GM23338 (cell line): ENCODE results near the gene TMEM175. TPM values are rescaled to one million over a fixed set of nuclear protein-coding genes. Genes with fewer than 3 reads are reported as not detected.
A peak's percentile ranks its signal among the peaks of the same experiment; 100 is the strongest.
"Not testable (repeated sequence)": the region's sequence is repeated elsewhere in the genome, so short reads cannot be mapped to it uniquely, and the experiment has no call there.

Source experiments
- ATAC-seq: fragments of 200-7000 bp; cut with Tn5 transposase; 3 replicates; pipeline ENCODE4 v1.9.1; 2020
- DNase-seq: peaks from one replicate; pipeline ENCODE4 v3.0.0-alpha.2; 2015; ENCODE audit warnings: low spot score
- H2AFZ ChIP-seq: fragments of 200-600 bp; sonication (generic); 2 replicates; pipeline ENCODE4 v1.8.0; 2016; ENCODE audit warnings: antibody characterized with exemption, mild to moderate bottlenecking, moderate library complexity
- H3F3A ChIP-seq: fragments of 200-600 bp; sonication (generic); replicated peaks from 2 replicates; pipeline ENCODE4 v1.8.0; 2017; ENCODE audit warnings: antibody characterized with exemption, mixed run types, low read depth
- H3K27ac ChIP-seq: fragments of 200-600 bp; sonication (generic); 2 replicates; pipeline ENCODE4 v1.6.1; 2016; ENCODE audit warnings: low read depth
- H3K27me3 ChIP-seq: fragments of 200-600 bp; sonication (generic); 2 replicates; pipeline ENCODE4 v1.8.0; 2016; ENCODE audit warnings: mild to moderate bottlenecking, mixed run types, moderate library complexity; ENCODE audit not compliant: insufficient read depth
- H3K36me3 ChIP-seq: fragments of 200-600 bp; sonication (generic); 2 replicates; pipeline ENCODE4 v1.8.0; 2016; ENCODE audit warnings: mild to moderate bottlenecking; ENCODE audit not compliant: insufficient read depth
- H3K4me1 ChIP-seq: fragments of 200-600 bp; sonication (generic); 2 replicates; pipeline ENCODE4 v1.8.0; 2016; ENCODE audit warnings: mild to moderate bottlenecking, moderate library complexity; ENCODE audit not compliant: insufficient read depth
- H3K4me2 ChIP-seq: fragments of 200-600 bp; sonication (generic); 2 replicates; pipeline ENCODE4 v1.7.1; 2017; ENCODE audit warnings: mixed run types
- H3K4me3 ChIP-seq: fragments of 200-600 bp; sonication (generic); 2 replicates; pipeline ENCODE4 v1.6.1; 2016; ENCODE audit warnings: mixed run types
- H3K79me2 ChIP-seq: fragments of 200-600 bp; sonication (generic); replicated peaks from 2 replicates; pipeline ENCODE4 v1.8.0; 2017; ENCODE audit warnings: mild to moderate bottlenecking; ENCODE audit not compliant: insufficient read depth
- H3K9me2 ChIP-seq: fragments of 200-600 bp; sonication (generic); 2 replicates; pipeline ENCODE4 v1.8.0; 2017; ENCODE audit not compliant: insufficient read depth
- H4K20me1 ChIP-seq: fragments of 200-600 bp; sonication (generic); replicated peaks from 2 replicates; pipeline ENCODE4 v1.8.0; 2017; ENCODE audit warnings: mild to moderate bottlenecking; ENCODE audit not compliant: insufficient read depth
- H3K27ac Mint-ChIP-seq: 2 replicates; pipeline ENCODE4 v1.8.0; 2020; ENCODE audit warnings: inconsistent platforms, mild to moderate bottlenecking, moderate library complexity, mixed read lengths
- H3K27me3 Mint-ChIP-seq: 3 replicates; pipeline ENCODE4 v1.8.0; 2022; ENCODE audit warnings: low read depth, mild to moderate bottlenecking, moderate library complexity, mixed read lengths, inconsistent platforms; ENCODE audit not compliant: insufficient read depth, poor library complexity
- H3K36me3 Mint-ChIP-seq: 3 replicates; pipeline ENCODE4 v1.8.0; 2021; ENCODE audit warnings: low read depth, mild to moderate bottlenecking, inconsistent platforms, moderate library complexity, mixed read lengths
- H3K4me1 Mint-ChIP-seq: 3 replicates; pipeline ENCODE4 v1.8.0; 2020; ENCODE audit warnings: mild to moderate bottlenecking, inconsistent platforms, mixed read lengths
- H3K4me3 Mint-ChIP-seq: 3 replicates; pipeline ENCODE4 v1.8.0; 2021; ENCODE audit warnings: moderate library complexity, mild to moderate bottlenecking, inconsistent platforms, mixed read lengths
- H3K9me3 Mint-ChIP-seq: 3 replicates; pipeline ENCODE4 v1.8.0; 2020; ENCODE audit warnings: moderate library complexity, mild to moderate bottlenecking, inconsistent platforms, mixed read lengths
- EZH2 ChIP-seq: fragments of 200-600 bp; sonication (generic); IDR thresholded peaks from one replicate; pipeline ENCODE4 v1.8.0; 2017; ENCODE audit warnings: antibody characterized with exemption, mild to moderate bottlenecking, low read depth; ENCODE audit not compliant: unreplicated experiment
- JUNB ChIP-seq: IDR thresholded peaks from one replicate; pipeline ENCODE4 v1.6.1; 2016; ENCODE audit warnings: antibody characterized with exemption; ENCODE audit not compliant: unreplicated experiment
- NANOG ChIP-seq: IDR thresholded peaks from 2 replicates; pipeline ENCODE4 v1.6.1; 2016; ENCODE audit warnings: antibody characterized with exemption, borderline replicate concordance
- POLR2AphosphoS5 ChIP-seq: IDR thresholded peaks from 2 replicates; pipeline ENCODE4 v1.6.1; 2016; ENCODE audit warnings: antibody characterized with exemption, low read depth
- STAT1 ChIP-seq: IDR thresholded peaks from one replicate; pipeline ENCODE4 v1.6.1; 2016; ENCODE audit warnings: antibody characterized with exemption; ENCODE audit not compliant: unreplicated experiment
- ZNF114 ChIP-seq: fragments of 250-450 bp; sonication (Bioruptor Pico); IDR thresholded peaks from 2 replicates; pipeline ENCODE4 v1.5.0; 2020; ENCODE audit warnings: mild to moderate bottlenecking, moderate library complexity
- ZNF331 ChIP-seq: fragments of 250-450 bp; sonication (Bioruptor Pico); IDR thresholded peaks from 2 replicates; pipeline ENCODE4 v1.5.0; 2020; ENCODE audit warnings: low read depth, mild to moderate bottlenecking, moderate library complexity
- polyA plus RNA-seq: library from polyadenylated mRNA; unstranded; fragments of >200 nt; fragmentation: Nextera tagmentation; extraction: Ambion mirVana; gene quantifications from 2 replicates; pipeline ENCODE4 v1.2.1, GENCODE V29; 2016
- total RNA-seq: library from RNA; depleted of rRNA; stranded (reverse); fragments of >200 nt; shearing (Covaris generic); gene quantifications from 2 replicates; pipeline ENCODE4 v1.2.3, GENCODE V29; 2014
- TF ChIP-seq, protein P1 (sequence below): fragments of 250-450 bp; sonication (Bioruptor Pico); IDR thresholded peaks from 2 replicates; pipeline ENCODE4 v1.5.0; 2020; ENCODE audit warnings: mild to moderate bottlenecking, moderate library complexity
- TF ChIP-seq, protein P2 (sequence below): IDR thresholded peaks from 2 replicates; pipeline ENCODE4 v1.6.1; 2016; ENCODE audit warnings: antibody characterized with exemption

The TMEM175 gene
- total and polyA plus RNA-seq, 2 experiments from 2014 or later, result 8.0 to 11.4 TPM

DNA sequence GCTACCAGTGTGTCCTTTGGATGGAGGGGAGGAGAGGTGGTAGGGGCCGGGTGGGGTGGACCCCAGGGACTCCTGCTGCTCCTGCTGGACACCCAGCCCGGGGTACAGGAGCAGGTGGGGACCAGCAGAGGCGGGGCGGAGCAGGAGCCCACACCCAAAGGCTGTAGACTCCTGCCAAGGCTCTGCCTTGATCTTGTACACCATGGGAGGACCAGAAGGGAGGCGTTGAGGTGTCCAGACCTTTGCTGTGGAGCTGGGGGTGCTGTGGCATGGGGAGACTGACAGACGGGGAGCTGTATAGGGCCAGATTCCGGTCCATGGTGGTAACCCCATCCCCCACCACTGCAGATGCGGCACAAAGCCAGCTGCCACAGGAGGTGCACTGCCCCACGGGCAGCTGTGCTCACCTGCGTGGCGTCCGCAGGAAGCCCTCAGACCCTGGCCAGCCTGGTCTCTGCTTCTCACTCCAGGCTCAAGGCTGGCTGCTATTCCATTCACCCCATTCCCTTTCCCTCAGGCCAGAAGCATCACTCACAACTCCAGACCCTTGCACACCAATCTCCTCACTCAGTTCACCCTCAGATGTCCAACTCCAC, 65.9 kb downstream of the TMEM175 start:
- H3K9me3 Mint-ChIP-seq, result peaks cover 2% of the 10 kb centered on the region; the same call in 2 of the 3 replicates
- Histone ChIP-seq H3F3A (no peaks in the 10 kb centered on the region), H2AFZ (no peak overlapping the region), H3K79me2 (no peaks in the 10 kb centered on the region), H3K4me3 (peak overlapping the region; percentile 57), H4K20me1 (no peaks in the 10 kb centered on the region; the same call in 1 of the 2 replicates), H3K27ac (no peak overlapping the region), H3K4me1 (no peaks in the 10 kb centered on the region; the same call in 1 of the 2 replicates), H3K4me2 (peak overlapping the region; percentile 80), H3K27me3 (peaks cover 74% of the 10 kb centered on the region), H3K9me2 (no peaks in the 10 kb centered on the region), H3K36me3 (no peaks in the 10 kb centered on the region)
- H3K4me1 Mint-ChIP-seq, result peaks cover 4% of the 10 kb centered on the region; the same call in 2 of the 3 replicates
- H3K27ac Mint-ChIP-seq, result no peak overlapping the region
- no peaks in the 10 kb centered on the region for H3K36me3 Mint-ChIP-seq
- TF ChIP-seq NANOG (no peak), EZH2 (peak; percentile 4)
- no peak for ATAC-seq
- no peak for DNase-seq
- peaks cover 60% of the 10 kb centered on the region for H3K27me3 Mint-ChIP-seq
- H3K4me3 Mint-ChIP-seq, result peak overlapping the region; percentile 38; the same call in 1 of the 3 replicates

DNA sequence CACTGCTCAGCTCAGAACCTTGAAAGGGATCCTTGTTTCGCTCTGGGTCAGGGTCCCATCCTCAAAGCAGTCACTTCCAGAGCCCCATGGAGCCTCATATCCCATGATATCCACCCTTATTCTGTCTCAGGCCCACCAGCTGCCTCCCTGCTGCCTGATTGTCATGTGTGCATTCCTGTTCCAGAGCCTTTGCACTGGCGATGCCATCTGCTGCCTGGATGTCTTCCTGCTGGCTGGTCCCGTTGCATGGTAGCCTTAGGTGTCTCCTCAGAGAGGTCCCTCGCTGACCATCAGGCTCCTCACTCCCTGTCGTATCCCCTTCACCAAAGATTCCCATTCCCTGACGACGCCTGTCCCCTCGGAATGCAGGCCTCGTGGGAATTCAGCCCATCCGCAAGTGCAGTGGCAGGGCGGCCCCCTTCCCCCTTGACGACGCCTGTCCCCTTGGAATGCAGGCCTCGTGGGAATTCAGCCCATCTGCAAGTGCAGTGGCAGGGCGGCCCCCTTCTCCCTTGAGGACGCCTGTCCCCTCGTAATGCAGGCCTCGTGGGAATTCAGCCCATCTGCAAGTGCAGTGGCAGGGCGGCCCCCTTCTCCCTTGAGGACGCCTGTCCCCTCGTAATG, 67.1 kb downstream of the TMEM175 start:
- not testable (repeated sequence) for H3K36me3 ChIP-seq, H3K4me1 Mint-ChIP-seq, H3K4me3 Mint-ChIP-seq, H3K27ac ChIP-seq, H3K9me3 Mint-ChIP-seq, H3K79me2 ChIP-seq, H3K27ac Mint-ChIP-seq, H3K4me1 ChIP-seq, H4K20me1 ChIP-seq, H3K36me3 Mint-ChIP-seq, H3K9me2 ChIP-seq, ATAC-seq, H2AFZ ChIP-seq, H3K4me2 ChIP-seq, H3K4me3 ChIP-seq, H3F3A ChIP-seq, DNase-seq
- H3K27me3 ChIP-seq, result peaks cover 86% of the 10 kb centered on the region
- H3K27me3 Mint-ChIP-seq, result peaks cover 72% of the 10 kb centered on the region

DNA sequence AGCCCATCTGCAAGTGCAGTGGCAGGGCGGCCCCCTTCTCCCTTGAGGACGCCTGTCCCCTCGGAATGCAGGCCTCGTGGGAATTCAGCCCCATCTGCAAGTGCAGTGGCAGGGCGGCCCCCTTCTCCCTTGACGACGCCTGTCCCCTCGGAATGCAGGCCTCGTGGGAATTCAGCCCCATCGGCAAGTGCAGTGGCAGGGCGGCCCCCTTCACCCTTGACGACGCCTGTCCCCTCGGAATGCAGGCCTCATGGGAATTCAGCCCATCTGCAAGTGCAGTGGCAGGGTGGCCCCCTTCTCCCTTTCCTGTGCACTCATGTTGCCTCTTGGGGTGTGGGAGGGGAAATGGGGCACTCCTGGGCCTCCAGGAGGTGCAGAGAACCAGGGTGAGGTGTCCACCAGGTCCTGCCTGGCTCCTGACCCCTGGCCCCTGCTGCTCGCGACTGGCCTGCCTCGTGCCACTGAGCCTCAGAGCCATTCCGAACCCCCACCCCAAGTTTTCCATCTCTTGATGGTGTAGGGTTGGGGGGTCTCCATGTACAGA, 67.7 kb downstream of the TMEM175 start:
- no peak overlapping the region for H3K27ac Mint-ChIP-seq
- no peaks in the 10 kb centered on the region for H3F3A ChIP-seq
- no peak for DNase-seq
- no peak overlapping the region for H2AFZ ChIP-seq
- no peak overlapping the region for H3K4me2 ChIP-seq
- no peaks in the 10 kb centered on the region for H3K36me3 Mint-ChIP-seq
- H3K27me3 Mint-ChIP-seq, result peaks cover 76% of the 10 kb centered on the region
- H3K4me3 ChIP-seq, result no peak overlapping the region
- no peak overlapping the region for H3K27ac ChIP-seq
- no peaks in the 10 kb centered on the region; the same call in 1 of the 2 replicates for H3K4me1 ChIP-seq
- H3K4me1 Mint-ChIP-seq, result peaks cover 4% of the 10 kb centered on the region; the same call in 2 of the 3 replicates
- H3K9me3 Mint-ChIP-seq, result peaks cover 2% of the 10 kb centered on the region; the same call in 2 of the 3 replicates
- no peaks in the 10 kb centered on the region for H3K36me3 ChIP-seq
- no peaks in the 10 kb centered on the region for H3K79me2 ChIP-seq
- no peak overlapping the region for H3K4me3 Mint-ChIP-seq
- H3K27me3 ChIP-seq, result peaks cover 92% of the 10 kb centered on the region
- H4K20me1 ChIP-seq, result no peaks in the 10 kb centered on the region; the same call in 1 of the 2 replicates
- no peaks in the 10 kb centered on the region for H3K9me2 ChIP-seq
- ATAC-seq, result no peak
- TF ChIP-seq, protein P1, sequence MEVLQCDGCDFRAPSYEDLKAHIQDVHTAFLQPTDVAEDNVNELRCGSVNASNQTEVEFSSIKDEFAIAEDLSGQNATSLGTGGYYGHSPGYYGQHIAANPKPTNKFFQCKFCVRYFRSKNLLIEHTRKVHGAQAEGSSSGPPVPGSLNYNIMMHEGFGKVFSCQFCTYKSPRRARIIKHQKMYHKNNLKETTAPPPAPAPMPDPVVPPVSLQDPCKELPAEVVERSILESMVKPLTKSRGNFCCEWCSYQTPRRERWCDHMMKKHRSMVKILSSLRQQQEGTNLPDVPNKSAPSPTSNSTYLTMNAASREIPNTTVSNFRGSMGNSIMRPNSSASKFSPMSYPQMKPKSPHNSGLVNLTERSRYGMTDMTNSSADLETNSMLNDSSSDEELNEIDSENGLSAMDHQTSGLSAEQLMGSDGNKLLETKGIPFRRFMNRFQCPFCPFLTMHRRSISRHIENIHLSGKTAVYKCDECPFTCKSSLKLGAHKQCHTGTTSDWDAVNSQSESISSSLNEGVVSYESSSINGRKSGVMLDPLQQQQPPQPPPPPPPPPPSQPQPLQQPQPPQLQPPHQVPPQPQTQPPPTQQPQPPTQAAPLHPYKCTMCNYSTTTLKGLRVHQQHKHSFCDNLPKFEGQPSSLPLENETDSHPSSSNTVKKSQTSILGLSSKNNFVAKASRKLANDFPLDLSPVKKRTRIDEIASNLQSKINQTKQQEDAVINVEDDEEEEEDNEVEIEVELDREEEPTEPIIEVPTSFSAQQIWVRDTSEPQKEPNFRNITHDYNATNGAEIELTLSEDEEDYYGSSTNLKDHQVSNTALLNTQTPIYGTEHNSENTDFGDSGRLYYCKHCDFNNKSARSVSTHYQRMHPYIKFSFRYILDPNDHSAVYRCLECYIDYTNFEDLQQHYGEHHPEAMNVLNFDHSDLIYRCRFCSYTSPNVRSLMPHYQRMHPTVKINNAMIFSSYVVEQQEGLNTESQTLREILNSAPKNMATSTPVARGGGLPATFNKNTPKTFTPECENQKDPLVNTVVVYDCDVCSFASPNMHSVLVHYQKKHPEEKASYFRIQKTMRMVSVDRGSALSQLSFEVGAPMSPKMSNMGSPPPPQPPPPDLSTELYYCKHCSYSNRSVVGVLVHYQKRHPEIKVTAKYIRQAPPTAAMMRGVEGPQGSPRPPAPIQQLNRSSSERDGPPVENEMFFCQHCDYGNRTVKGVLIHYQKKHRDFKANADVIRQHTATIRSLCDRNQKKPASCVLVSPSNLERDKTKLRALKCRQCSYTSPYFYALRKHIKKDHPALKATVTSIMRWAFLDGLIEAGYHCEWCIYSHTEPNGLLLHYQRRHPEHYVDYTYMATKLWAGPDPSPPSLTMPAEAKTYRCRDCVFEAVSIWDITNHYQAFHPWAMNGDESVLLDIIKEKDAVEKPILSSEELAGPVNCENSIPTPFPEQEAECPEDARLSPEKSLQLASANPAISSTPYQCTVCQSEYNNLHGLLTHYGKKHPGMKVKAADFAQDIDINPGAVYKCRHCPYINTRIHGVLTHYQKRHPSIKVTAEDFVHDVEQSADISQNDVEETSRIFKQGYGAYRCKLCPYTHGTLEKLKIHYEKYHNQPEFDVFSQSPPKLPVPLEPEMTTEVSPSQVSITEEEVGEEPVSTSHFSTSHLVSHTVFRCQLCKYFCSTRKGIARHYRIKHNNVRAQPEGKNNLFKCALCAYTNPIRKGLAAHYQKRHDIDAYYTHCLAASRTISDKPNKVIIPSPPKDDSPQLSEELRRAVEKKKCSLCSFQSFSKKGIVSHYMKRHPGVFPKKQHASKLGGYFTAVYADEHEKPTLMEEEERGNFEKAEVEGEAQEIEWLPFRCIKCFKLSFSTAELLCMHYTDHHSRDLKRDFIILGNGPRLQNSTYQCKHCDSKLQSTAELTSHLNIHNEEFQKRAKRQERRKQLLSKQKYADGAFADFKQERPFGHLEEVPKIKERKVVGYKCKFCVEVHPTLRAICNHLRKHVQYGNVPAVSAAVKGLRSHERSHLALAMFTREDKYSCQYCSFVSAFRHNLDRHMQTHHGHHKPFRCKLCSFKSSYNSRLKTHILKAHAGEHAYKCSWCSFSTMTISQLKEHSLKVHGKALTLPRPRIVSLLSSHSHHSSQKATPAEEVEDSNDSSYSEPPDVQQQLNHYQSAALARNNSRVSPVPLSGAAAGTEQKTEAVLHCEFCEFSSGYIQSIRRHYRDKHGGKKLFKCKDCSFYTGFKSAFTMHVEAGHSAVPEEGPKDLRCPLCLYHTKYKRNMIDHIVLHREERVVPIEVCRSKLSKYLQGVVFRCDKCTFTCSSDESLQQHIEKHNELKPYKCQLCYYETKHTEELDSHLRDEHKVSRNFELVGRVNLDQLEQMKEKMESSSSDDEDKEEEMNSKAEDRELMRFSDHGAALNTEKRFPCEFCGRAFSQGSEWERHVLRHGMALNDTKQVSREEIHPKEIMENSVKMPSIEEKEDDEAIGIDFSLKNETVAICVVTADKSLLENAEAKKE (CRISPR knock-in tag), result no peak
- TF ChIP-seq JUNB, result no peak
- no peak for TF ChIP-seq ZNF114
- TF ChIP-seq STAT1, result no peak
- no peak for TF ChIP-seq POLR2AphosphoS5
- TF ChIP-seq ZNF331 (CRISPR knock-in tag), result no peak
- TF ChIP-seq, protein P2, sequence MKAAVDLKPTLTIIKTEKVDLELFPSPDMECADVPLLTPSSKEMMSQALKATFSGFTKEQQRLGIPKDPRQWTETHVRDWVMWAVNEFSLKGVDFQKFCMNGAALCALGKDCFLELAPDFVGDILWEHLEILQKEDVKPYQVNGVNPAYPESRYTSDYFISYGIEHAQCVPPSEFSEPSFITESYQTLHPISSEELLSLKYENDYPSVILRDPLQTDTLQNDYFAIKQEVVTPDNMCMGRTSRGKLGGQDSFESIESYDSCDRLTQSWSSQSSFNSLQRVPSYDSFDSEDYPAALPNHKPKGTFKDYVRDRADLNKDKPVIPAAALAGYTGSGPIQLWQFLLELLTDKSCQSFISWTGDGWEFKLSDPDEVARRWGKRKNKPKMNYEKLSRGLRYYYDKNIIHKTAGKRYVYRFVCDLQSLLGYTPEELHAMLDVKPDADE, result no peak
